ENCODE data around the gene MTHFS.

The MTHFS gene

DNA sequence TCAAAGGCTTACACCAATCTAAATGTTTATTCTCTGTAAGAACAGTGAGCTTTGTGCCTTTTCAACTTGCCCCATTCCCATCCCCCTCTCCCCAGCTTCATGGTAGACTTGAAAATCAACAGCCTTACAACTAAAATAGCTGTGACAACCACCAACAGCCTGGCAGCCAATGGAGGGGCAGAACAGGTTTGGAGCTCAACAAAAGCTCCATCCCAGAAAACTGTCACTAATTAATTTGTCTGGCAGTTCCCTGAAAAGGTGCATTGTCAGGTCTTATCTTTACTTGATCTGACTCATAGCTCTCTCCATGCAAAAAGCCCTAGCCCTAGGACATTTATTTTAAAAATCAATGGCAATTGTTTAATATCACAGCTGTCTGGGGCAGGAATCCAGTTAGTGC lies 22.6 kb downstream of the MTHFS start:
- no peak for DNase-seq

DNA sequence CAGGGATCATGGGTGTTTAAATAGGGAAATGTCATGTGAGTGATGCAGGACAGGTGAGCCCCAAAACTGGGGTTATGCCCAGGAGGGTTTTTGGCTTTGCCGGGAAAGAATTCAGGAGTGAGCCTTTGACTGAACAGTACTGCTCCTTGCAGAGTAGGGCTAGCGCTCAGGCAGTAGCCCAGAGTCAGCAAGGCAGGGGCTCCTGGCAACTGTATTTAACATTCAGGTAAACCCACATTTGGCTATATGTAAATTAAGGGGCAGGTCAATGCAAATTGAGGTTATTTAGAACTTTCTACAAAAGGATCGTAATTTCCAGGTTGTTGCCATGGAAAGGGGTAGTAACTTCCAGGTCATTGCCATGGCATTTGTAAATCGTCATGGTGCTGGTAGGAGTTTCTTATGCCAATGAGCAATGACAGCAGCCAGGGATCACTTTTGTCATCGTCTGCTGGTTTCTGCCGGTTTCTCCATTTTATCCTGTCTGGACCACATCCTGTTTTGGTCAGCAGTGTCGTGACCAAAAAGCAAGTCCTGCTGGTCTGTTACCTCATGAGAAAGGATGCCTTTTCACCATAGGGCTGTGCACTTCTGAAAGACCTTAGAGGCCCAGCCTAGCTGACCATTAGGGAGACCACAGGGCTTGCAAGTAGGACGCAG lies 24.3 kb downstream of the MTHFS start:
- DNase-seq: no peak

DNA sequence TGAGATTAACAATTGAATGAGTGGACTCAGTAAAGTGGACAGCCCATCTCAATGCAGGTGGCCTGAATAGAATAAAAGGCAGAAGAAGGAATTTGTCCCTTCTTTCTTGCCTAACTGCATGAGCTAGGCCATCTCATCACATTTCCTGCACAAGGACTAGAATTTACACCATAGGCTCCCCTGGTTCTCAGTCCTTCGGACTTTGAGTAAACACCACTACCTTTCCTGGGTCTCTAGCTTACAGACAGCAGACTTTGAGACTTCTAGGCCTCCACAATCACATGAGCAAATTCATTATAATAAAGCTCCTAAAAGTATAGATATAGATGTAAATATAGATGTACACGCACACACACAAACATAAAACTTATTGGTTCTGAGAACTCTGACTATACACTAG lies 28.3 kb downstream of the MTHFS start:
- no peak for DNase-seq

DNA sequence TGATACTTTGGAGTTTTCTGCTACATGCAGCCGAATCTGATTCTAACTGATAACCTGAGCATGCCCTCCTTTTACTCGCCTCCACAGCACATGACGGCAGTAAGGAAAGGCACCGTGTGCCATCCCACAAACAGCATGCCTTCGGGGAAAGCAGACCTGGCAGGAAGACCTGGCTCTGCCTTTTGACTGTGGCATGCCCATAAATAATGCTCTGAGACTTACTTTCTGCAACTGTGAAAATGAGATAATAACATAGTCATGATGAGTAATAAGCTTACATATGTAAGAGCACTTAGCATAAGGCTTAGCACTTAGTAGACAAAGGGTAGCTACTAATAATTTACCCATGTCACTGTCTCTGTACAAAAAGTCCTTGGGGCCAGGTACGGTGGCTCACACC lies 32.9 kb downstream of the MTHFS start:
- no peak for DNase-seq

DNA sequence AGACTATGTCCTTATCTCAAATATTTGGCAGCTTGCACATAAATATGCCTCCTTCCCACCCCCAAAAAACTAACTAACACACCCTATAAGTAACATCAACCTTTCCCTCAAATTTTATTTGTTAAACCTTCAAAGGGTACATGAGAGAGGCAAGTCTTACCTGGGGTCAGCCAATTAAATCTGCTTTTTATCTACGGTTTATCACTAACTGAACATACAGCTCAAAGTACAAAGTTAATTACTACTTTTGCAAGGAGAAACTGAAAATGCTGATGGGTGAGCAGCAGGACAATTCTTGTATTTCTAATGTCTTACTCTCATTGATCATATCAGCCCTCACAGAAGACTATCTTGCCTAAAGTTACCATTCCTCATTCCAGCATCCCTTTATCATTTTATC lies 34.6 kb downstream of the MTHFS start:
- DNase-seq: no peak

DNA sequence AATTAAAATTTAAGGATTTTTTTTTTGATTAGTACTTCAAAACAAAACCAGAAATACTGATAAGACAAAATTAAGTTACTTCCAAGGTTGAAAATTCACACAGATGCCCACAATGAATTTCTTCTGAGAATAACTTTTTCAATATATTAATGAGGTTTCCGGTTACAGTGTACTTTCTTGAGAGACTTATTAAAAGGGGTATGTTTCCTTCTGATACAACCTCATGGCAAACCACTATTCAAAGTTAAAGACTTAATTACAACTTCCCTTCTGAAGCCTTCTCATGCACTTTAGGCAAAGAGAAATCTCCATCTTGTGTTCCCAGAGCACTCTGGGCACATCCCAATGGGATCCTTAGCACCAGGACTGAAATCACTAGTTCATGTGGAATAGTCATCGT lies 36.2 kb downstream of the MTHFS start:
- no peak for DNase-seq

DNA sequence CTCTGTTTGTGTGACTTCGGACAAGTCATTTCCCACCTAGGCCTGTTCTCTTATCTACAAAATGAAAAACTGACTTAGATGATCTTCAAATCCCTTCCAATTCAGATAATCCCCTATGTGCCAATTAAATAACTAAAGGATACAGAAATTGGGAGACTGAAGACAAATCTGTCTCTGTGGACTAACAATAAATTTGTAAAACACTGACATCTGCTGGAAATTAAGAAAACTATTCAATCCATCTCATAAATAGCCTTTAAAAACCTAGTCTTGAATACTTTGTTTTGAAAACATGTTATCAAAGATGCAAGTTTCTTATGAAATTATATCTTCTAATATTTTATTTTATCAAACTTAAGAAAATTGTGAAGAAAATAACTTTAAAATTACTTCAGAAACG lies 38.3 kb downstream of the MTHFS start:
- no peak for DNase-seq

DNA sequence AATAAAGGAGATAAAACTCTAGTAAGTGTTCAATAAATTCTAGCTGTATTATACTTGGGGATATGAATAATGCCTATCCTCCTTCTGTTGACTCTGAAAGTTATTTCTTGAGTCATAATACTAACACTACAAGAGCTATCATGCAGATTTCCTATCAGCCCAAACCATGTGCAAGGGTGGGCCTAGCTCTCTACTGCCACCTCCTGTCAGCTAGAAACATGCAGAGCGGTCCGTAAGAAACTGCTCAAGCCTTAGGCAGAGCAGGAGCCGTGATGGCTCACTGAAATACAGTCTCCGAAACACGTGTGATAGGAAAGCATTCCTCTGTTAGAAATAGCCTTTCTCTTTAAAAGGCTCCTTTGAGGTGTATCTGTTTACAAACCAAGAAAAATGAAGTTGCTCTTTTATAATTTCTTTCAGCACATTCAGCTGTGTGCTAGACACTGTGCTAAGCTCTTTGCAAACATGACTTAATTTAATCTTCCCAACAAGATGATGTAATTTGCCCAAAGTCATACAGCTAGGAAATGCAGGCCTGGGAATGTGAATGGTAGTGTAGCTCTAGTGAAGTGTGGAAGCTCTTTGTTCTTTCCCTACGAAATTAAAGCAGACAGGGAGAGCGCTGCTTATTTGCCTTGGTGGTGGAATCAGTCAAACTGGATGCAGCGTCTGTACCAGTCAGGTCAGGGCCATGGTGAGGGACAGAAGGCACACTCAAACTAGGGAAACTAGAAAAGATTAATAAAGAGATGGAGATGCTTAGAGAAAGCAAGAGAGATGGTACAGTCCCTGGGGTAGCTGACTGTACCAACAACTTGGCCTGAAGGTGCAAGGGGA lies 43.1 kb downstream of the MTHFS start:
- no peak for DNase-seq

DNA sequence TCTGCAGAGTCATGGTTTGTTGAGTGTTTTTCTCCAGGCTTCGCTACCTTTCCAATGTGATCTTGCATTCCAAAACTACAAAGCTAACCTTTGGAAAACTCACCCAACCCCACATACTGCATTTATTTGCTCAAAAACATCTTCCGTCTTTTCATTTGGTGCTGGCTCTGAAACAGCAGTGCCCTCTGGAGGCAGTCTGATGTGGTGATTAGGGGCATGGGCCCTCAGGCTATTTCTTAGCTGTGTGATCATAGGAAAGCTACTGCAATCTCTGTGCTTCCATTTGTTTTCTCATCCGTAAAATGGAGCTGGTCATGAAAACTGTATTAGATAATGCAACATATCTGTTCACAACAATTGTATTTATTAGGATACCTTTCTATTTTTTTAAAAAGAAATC lies 47.0 kb downstream of the MTHFS start:
- DNase-seq: no peak

DNA sequence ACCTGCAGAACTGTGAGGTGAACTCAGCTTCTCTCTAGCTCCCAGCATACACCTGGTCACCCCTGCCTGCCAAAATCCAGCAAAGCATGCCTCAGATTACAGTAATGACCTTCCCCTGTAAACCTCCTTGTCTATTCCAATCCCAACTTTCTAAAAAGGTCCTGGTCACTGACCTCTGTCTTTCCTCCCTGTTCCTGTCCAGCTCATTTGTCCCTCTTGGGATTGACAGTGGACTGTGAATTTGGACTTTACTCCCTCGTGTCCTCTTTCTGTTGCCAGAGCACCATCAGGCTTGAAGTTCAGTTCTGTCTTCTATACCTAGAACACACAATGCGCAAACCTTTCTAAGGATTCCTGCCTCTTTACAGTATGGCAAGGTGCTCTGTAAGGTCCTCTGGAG lies 50.3 kb downstream of the MTHFS start:
- no peak for DNase-seq

DNA sequence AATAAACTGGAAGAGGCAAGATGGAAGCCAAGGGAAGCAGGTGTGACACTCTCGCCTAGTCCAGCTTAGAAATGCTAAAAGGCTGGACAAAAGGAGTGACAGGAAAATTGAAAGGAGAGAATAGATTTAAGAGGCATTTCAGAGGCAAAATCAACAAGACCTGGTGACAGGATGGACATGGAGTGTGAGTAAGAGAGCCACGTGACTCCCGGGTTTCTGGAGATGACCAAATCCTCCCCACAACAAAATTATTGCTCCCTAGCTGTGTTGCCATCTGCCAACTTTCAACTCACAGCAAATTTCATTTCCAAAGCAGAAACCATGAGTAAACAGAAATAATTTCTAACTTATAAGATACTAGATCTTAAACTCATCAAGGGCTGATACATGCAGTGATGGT lies 52.6 kb downstream of the MTHFS start:
- DNase-seq: no peak

DNA sequence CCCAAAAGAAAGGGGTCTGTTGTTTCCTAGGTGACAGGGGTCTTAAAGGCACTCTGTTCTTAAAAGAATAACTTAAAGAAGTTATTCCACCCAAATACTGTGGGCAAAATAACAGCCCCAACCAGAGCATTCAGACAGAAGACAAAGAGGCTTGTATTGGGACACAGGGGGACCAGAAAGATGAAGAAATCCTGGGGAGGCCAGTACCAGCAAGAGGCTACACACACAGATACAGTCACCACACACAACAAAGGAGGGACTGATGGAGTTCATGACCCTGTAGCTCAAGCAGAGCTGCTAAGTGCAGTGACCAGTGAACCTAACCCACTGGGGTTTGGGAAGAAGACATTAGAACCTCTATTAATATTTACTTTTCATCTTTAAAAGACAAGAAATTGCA lies 59.0 kb downstream of the MTHFS start:
- DNase-seq: no peak

DNA sequence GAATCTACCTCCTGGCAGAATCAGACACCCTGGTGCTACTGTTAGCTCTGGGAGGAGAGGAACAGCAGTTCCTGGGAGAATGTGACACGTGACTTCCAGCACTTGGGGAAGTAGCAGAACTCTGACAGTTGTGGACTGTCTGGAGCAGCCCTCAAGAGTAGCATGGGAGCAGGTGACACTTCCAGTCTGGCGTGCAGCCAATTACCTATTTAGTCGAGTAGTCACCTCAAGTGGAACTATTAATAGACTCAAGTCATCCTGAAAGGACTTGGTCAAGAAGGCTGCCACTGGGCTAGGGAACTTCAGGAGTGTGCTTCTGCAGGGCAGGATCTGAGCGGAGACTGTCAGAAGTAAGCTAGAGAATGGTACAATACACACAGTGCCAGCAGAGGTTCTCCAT lies 62.3 kb downstream of the MTHFS start:
- DNase-seq: no peak

DNA sequence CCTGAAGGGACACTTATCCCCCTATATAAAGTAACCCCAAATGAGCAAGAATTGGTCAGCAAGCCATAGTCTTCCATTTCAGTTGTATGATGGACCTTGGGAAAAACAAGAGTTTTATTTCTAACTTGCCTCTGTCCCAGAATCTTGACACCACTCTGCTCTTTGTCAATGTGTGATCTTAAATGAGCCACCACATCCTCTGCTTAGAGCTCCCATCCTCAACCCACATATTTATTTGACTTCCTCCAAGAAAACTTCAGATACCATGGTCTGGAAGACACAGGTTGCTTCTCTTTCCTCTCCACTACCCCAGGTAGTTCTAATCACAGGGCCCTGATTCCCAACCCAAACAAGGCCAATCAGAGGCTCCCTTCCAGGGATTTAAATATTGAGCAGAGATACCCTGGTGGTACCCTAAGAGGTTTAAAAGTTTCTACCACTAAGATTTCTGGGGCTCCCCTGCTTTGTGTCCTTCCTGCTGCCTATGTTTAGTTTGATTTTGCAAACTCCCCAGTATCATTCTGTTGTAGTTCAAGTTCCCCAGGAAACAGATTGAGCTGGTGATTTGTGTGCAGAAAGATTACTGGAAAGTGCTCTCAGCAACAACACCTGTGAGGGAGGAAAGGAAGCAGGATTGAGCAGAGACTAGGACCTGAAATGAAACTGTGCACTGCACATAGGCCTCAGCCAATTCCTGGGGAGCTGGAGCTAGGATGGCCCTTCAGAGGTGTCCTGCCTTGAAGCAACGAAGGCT lies 64.3 kb downstream of the MTHFS start:
- no peak for DNase-seq

DNA sequence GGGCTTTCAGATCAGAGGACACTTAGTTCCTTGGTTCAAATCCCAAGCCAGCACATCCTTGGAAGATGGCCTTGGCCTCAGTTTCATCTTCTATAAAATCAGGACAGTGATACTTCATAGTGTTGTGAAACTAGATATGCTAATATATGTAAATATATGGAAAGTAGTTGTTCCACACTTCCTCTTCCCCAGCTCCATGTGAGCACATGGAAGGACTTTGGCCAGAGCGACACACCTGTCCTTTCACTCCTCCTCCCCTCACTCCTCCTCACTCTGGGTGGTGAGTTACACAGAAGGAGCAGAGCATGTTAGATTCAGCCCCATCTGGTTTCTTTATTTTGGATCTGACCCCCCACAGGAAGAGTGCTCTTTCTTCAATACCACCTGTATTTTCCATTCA lies 65.2 kb downstream of the MTHFS start:
- DNase-seq: no peak

DNA sequence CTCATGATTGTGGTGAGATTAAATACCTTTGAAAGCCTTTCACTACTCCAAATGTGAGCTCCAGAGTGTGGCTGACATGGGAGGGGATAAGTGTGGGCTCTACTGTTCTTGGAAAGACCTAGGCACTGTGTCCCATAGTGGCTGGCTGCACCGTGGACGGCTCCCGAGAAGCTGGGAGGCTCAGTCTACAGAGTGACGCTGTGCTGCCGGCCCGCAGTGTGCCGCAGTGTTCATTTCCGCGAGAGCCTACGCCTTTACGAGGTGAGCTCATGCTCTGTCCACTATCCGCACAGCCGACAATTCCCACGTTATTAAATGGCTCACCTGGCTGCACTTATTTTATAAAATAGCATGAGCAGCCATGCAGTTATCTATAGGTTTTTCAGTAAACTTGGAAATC lies 66.9 kb downstream of the MTHFS start:
- no peak for DNase-seq

DNA sequence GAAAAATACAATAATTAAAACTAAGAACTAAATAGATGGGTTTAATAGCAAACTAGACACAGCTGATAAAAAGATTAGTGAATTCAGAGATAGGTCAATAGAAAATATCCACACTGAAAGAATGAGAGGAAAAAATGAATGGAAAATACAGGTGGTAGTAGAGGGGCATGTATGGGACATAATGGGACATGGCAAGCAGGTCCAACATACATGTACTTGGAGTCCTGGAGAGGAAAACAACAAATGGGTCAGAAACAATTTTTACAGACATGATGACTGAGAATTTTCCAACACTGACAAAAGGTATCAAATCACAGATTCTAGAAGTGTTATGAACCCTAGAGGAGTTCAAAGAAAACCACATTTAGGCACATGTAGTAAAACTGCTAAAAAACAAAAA lies 68.4 kb downstream of the MTHFS start:
- no peak for DNase-seq

DNA sequence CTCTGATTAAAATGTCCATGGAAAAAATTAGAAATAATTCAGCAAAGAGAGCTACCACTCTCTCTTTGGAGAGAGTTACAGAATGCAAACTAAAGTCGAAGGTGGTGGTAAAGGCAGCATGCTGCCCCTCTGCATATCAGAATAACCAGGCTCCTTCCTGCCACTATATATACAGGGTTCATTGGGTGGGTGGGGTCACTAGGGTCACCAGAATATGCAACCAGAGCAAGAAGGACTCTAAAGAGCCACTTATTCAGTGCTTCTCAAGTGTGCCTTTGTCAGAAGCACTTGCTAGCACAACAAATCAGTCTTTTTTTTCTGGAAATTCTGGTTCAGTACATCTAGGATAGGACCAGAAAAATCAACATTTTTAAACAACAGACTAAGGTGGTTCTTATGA lies 70.0 kb downstream of the MTHFS start:
- no peak for DNase-seq

DNA sequence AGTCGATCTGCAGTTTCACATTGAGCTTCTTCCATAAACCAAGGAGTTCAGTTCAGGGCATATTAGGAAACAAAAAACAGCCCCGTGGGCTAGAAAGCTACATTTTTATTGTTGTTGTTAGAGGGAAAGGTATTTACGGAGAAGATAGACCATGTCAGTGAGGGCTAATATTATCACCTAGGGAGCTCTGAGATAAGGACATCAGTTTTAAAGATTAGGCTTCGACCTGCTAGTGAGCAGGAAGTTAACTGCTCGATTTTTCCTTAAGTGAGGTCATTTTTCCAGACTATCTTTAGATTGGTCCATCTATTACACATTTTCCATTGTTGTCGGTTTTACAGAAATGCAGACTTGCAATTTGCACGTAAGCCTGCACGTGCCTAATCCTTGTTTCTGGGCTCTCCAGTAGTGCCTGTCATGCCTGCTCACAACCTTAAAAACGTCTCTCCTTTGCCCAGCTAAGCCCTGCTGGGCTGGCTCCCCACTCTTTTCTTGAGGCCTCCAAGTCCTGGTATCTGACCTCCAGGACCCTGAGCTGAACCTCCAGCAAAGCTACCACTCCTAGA lies 72.6 kb downstream of the MTHFS start:
- DNase-seq: no peak

DNA sequence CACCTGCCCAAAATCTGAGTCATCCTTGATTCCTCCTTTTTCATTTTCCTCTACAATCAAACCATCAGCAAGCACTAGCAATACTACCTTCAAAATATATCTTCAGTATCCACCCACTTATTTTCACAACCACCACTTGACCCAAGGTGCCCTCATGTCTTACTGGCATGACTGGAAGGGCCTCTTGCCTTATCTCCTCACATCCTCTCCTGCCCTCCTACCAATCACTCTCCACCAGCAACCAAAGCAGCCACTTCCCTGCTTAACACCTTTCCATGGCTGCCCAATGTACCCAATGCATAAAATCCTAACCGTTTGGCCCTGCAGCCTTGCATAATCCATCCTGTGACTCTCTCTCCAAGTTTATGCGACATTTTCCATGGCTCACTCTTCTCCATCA lies 76.0 kb downstream of the MTHFS start:
- DNase-seq: no peak

DNA sequence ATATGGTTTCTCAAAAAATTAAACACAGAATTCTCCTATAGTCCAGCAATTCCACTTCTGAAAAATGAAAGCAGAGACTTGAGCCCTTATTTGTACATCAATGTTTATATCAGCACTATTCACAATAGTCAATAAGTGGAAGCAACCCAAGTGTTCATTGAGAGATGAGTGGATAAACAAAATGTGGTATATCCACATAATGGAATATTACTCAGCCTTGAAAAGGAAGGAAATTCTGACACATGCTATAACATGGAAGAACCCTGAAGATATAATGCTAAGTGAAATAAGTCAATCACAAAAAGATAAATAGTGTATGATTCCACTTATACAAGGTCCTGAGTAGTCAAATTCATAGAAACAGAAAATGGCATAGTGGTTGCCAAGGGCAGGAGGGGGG lies 76.6 kb downstream of the MTHFS start:
- DNase-seq: no peak

DNA sequence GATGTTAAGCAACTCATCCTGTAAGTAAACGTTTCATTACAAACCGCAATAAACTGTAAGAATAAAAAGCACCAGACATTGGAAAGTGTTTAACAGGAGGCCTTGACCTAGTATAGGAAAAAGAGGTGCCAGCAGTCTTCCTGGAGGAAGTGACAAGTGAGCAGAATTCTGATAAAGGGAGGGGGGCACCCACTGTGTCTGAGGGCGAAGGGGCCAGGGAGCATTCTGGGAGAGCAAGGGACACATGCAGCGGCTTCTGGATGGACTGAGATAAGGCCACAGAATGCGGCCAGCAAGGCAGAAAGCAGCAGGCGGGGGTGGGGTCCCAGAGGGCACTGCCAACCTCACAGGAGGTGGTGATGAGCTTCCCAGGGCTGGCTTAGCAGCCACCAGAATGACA lies 80.2 kb downstream of the MTHFS start:
- DNase-seq: no peak

DNA sequence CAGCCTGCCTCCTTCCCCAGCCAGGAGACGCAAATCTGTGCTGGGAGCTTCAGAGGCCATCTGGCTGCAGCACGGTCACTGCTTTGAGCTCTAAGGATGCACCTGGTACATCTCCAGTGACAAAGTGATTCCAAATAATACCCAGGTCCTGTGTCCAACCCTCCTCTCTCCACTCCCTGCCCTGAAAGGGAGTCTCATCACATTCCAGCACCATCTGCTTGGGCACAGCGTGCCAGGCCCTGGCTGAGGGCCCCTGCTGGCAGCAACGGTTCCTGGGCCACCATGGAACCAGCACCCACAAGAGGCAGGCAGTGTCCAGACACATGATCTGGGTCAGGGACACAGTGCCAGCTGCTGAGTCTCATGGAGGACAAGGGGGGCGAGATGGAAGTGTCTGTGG lies 81.3 kb downstream of the MTHFS start:
- no peak for DNase-seq

DNA sequence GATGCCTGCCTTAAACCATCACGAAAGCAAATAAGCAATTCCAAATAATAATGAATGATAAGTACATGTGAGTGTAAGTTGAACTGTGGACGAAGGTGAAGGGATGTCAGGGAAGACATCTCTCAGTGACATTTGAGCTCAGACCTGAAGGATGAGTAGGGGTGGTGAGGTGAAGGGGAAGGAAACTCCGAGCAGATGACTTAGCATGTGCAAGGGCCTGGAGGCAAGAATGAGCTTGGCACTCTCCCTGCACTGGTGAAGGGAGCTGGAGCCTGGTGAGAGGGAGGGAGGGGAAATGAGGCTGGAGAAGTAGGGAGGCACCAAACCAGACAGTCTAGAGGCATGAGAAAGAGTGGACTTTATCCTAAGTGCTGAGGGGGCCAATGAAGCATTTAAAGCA lies 84.3 kb downstream of the MTHFS start:
- no peak for DNase-seq

Data from NCI-H2081 treated with DMSO at 0.1 percent for 48 hours (cell line).